ENCODE measurements around the gene CDIPT. TPM values are rescaled to one million over a fixed set of nuclear protein-coding genes. Genes with fewer than 3 reads are reported as not detected.

Gene CDIPT
- total RNA-seq, 4 donors from 2014 or later = 68.7 to 112 (median 96.7) TPM

DNA sequence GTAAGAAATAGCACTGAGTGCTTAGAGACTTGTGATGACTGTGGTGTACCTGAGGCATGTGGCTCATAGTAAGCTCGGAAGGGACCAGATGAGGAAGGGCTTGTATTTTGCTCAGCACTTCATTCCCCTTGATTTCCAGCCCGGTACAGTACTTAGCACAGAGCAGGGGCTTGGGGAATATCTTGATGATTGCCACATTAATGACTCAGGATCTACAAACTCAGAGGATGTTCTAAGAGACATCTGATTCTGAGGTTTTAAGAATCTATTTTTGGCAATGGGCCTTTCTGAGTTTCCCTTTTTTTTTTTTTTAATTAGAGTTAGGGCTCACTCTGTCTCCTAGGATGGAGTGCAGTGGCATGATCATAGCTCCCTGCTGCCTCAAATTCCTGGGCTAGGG lies 46.4 kb upstream of the CDIPT start:
- H3K4me3 ChIP-seq = no peak overlapping the region
- no peaks in the 10 kb centered on the region for H3K9me3 ChIP-seq
- peaks cover 28% of the 10 kb centered on the region for H3K36me3 ChIP-seq
- WGBS = 68% methylated on average over 2 of the region's 2 CpGs
- DNase-seq (ENCODE audit: low spot score in 2 of 2) = peak in 1 of 2 donors; percentile 5
- H3K27ac ChIP-seq = no peak overlapping the region
- H3K27me3 ChIP-seq = no peaks in the 10 kb centered on the region
- H3K4me1 ChIP-seq = no peaks in the 10 kb centered on the region
- TF ChIP-seq, protein P1, sequence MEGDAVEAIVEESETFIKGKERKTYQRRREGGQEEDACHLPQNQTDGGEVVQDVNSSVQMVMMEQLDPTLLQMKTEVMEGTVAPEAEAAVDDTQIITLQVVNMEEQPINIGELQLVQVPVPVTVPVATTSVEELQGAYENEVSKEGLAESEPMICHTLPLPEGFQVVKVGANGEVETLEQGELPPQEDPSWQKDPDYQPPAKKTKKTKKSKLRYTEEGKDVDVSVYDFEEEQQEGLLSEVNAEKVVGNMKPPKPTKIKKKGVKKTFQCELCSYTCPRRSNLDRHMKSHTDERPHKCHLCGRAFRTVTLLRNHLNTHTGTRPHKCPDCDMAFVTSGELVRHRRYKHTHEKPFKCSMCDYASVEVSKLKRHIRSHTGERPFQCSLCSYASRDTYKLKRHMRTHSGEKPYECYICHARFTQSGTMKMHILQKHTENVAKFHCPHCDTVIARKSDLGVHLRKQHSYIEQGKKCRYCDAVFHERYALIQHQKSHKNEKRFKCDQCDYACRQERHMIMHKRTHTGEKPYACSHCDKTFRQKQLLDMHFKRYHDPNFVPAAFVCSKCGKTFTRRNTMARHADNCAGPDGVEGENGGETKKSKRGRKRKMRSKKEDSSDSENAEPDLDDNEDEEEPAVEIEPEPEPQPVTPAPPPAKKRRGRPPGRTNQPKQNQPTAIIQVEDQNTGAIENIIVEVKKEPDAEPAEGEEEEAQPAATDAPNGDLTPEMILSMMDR (IDR thresholded peaks at IDR 0.05) = no peak
- TF ChIP-seq EP300 (IDR thresholded peaks at IDR 0.05) (no peak), POLR2AphosphoS5 (IDR thresholded peaks at IDR 0.05) (no peak), POLR2A (IDR thresholded peaks at IDR 0.05) (no peak)

DNA sequence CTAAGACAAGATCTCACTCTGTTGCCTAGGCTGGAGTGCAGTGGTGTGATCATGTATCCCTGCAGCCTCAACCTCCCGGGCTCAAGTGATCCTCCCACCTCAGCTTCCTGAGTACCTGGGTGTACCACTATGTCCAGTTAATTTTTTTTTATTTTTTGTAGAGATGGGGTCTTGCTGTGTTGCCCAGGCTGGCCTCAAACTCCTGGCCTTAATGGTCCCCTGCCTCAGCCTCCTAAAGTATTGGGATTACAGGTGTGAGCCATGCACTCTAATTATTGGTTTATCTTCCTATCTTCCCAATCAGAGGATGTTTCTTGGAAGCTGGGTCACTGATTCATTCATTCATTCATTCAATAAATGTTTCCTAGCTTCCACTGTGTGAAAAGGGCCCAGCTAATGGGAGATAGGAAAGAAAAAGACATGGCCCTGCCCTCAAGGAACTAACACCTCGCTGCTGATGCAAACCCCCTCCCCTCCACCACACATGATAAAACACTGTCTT lies 45.7 kb upstream of the CDIPT start:
- Histone ChIP-seq H3K36me3 (peaks cover 22% of the 10 kb centered on the region), H3K4me3 (no peak overlapping the region), H3K4me1 (no peaks in the 10 kb centered on the region), H3K9me3 (no peaks in the 10 kb centered on the region), H3K27ac (no peak overlapping the region), H3K27me3 (no peaks in the 10 kb centered on the region)
- WGBS = 78% methylated on average over 2 of the region's 2 CpGs
- peak in 1 of 2 donors; percentile 8 for DNase-seq (ENCODE audit: low spot score in 2 of 2)
- TF ChIP-seq POLR2AphosphoS5 (IDR thresholded peaks at IDR 0.05) = no peak
- TF ChIP-seq, protein P1 (IDR thresholded peaks at IDR 0.05) = no peak
- TF ChIP-seq EP300 (IDR thresholded peaks at IDR 0.05) = no peak
- TF ChIP-seq POLR2A (IDR thresholded peaks at IDR 0.05) = no peak

DNA sequence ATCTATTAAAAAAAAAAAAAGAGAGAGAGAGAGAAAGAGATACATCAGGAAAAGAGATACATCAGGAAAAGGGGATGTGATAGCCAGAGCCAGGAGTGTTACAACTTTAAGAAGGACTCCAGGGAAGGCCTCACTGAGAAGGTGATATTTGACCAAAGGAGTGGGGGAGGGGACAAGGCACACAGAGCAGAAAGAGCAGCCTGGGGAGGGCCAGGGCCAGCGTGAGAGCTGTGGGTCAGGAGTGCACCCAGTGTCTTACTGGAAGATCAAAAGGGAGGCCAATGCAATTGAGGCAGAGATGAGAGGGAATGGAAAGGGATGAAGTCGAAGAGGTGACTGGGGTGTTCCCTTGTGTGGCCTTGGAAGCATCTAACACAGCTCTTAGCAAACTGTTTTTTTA lies 44.9 kb upstream of the CDIPT start:
- DNase-seq (ENCODE audit: low spot score in 2 of 2) = no peak
- Histone ChIP-seq H3K27ac (no peak overlapping the region), H3K9me3 (no peaks in the 10 kb centered on the region), H3K27me3 (no peaks in the 10 kb centered on the region), H3K36me3 (peaks cover 18% of the 10 kb centered on the region), H3K4me1 (no peaks in the 10 kb centered on the region), H3K4me3 (no peak overlapping the region)
- 80% methylated on average over 2 of the region's 2 CpGs for WGBS
- TF ChIP-seq POLR2AphosphoS5 (IDR thresholded peaks at IDR 0.05) (no peak), POLR2A (IDR thresholded peaks at IDR 0.05) (no peak), EP300 (IDR thresholded peaks at IDR 0.05) (no peak)
- TF ChIP-seq, protein P1 (IDR thresholded peaks at IDR 0.05) = no peak

DNA sequence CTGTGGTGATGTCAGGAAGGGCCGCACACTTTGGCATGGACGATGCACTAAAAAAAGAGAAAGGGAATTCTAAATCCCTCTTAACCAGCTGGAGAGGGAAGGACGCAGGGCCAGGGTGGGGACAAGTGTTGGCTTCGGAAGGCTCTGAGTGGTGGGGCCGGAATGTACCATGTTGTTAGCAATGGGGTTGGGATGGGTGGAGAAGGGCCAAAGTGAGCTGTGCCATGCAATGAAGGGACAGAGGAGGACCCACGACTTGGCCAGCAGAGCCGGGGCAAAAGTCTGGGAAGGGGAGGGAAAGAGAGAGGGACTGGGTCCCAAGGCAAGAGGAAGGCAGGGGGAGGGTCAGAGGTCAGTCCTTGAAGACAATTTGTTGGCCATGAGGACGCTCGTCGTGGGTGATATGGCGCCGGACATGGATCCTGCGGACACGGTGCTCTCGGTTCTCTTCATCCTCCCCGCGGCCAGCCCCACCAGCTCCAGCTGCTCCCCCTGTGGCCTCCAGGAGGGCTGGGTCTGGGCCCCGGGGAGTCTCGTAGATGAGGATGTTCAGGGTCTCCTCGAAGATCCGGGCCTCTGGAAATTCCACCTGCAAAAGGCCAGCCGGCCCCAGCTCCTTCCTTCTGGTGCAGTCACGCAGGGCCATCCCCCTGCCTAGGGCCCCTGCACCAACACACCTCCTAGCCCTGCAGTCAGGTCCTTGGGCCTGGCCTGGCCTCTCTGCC lies 43.7 kb upstream of the CDIPT start:
- H3K4me3 ChIP-seq = no peak overlapping the region
- no peaks in the 10 kb centered on the region for H3K9me3 ChIP-seq
- no peaks in the 10 kb centered on the region for H3K27me3 ChIP-seq
- peaks cover 18% of the 10 kb centered on the region for H3K36me3 ChIP-seq
- no peak for TF ChIP-seq POLR2AphosphoS5 (IDR thresholded peaks at IDR 0.05)
- no peak for TF ChIP-seq EP300 (IDR thresholded peaks at IDR 0.05)
- no peak for TF ChIP-seq POLR2A (IDR thresholded peaks at IDR 0.05)
- 82% methylated on average over 22 of the region's 23 CpGs for WGBS
- H3K27ac ChIP-seq = no peak overlapping the region
- no peak for DNase-seq (ENCODE audit: low spot score in 2 of 2)
- H3K4me1 ChIP-seq = no peaks in the 10 kb centered on the region

DNA sequence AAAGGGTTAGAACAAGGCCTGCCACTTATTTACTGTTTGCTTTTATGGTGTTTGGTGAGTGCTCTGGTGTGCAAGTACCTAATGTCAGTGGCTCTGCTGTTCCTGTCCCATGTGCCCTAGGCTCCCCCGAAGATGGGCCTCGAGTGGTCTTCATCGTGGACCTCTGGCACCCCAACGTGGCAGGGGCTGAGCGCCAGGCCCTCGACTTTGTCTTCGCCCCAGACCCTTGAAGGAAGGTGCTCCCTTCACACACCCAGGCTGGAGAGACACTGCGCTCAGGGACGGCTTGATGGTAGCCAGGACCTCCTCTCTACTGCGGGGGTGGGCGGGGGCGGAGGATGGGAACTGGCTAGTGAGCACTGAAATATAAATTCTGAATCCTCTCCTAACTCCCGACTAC lies 42.6 kb upstream of the CDIPT start:
- 82% methylated on average over 13 of the region's 13 CpGs for WGBS
- no peaks in the 10 kb centered on the region for H3K9me3 ChIP-seq
- no peak for DNase-seq (ENCODE audit: low spot score in 2 of 2)
- TF ChIP-seq, protein P1 (IDR thresholded peaks at IDR 0.05) = no peak
- no peak for TF ChIP-seq POLR2AphosphoS5 (IDR thresholded peaks at IDR 0.05)
- no peak for TF ChIP-seq EP300 (IDR thresholded peaks at IDR 0.05)
- TF ChIP-seq POLR2A (IDR thresholded peaks at IDR 0.05) = no peak
- H3K4me1 ChIP-seq = peaks cover 3% of the 10 kb centered on the region
- H3K27me3 ChIP-seq = no peaks in the 10 kb centered on the region
- no peak overlapping the region for H3K27ac ChIP-seq
- no peak overlapping the region for H3K4me3 ChIP-seq
- peaks cover 10% of the 10 kb centered on the region for H3K36me3 ChIP-seq
